NCI-H1092 (cell line): ENCODE data around the gene ZNF264.
A peak's percentile ranks its signal among the peaks of the same experiment; 100 is the strongest.
"Not testable (repeated sequence)": the region's sequence is repeated elsewhere in the genome, so short reads cannot be mapped to it uniquely, and the experiment has no call there.

ENCODE experiments used
- DNase-seq: peaks from one replicate; lab custom pipeline; 2025; lab: John Stamatoyannopoulos, UW

Gene ZNF264

GRCh38 chr19:57191141-57192076, at the start of gene ZNF264:
Gene ZNF264 (plus strand): TSS chr19:57191500. CDS start chr19:57191914, 414 bp downstream.
- DNase-seq = peak; percentile 71

- DNase-seq = no peak
Measured at GRCh38 chr19:57141699-57142098, 49.6 kb upstream of the ZNF264 start.

GRCh38 chr19:57152921-57153320, 38.4 kb upstream of the ZNF264 start:
- no peak for DNase-seq

GRCh38 chr19:57161985-57162539, 29.2 kb upstream of the ZNF264 start:
- no peak for DNase-seq

- no peak for DNase-seq
Measured at GRCh38 chr19:57165846-57166245, 25.5 kb upstream of the ZNF264 start.

- no peak for DNase-seq
Measured at GRCh38 chr19:57167385-57167784, 23.9 kb upstream of the ZNF264 start, which contains the start of gene DUXA. Gene DUXA (minus strand): TSS chr19:57167485. CDS start chr19:57167443, 42 bp downstream.

- DNase-seq = no peak
Measured at GRCh38 chr19:57171551-57172081, 19.7 kb upstream of the ZNF264 start.

- no peak for DNase-seq
Measured at GRCh38 chr19:57190301-57190700, 999 bp upstream of the ZNF264 start.

GRCh38 chr19:57192077-57192420, 749 bp downstream of the ZNF264 start:
- no peak for DNase-seq

GRCh38 chr19:57192993-57193392, 1.7 kb downstream of the ZNF264 start:
- DNase-seq = no peak

GRCh38 chr19:57197874-57198273, 6.6 kb downstream of the ZNF264 start:
- not testable (repeated sequence) for DNase-seq

- DNase-seq = no peak
Measured at GRCh38 chr19:57202160-57202559, 10.9 kb downstream of the ZNF264 start.

- DNase-seq = no peak
Measured at GRCh38 chr19:57210381-57210780, 19.1 kb downstream of the ZNF264 start.

GRCh38 chr19:57212109-57212508, 20.8 kb downstream of the ZNF264 start:
- no peak for DNase-seq

GRCh38 chr19:57227502-57227901, 36.2 kb downstream of the ZNF264 start:
- no peak for DNase-seq

GRCh38 chr19:57231686-57232085, 40.4 kb downstream of the ZNF264 start:
- DNase-seq = no peak

- no peak for DNase-seq
Measured at GRCh38 chr19:57233207-57233606, 41.9 kb downstream of the ZNF264 start.

GRCh38 chr19:57239982-57240310, 48.6 kb downstream of the ZNF264 start:
- DNase-seq = no peak

GRCh38 chr19:57240311-57241090, 49.2 kb downstream of the ZNF264 start, which contains the start of gene ZNF805:
Gene ZNF805 (plus strand): TSS chr19:57240632. CDS start chr19:57240892, 260 bp downstream.
- peak; percentile 84 for DNase-seq

GRCh38 chr19:57241176-57241575, 49.9 kb downstream of the ZNF264 start:
- no peak for DNase-seq

- DNase-seq = no peak
Measured at GRCh38 chr19:57242821-57243220, 51.5 kb downstream of the ZNF264 start.

GRCh38 chr19:57244513-57244912, 53.2 kb downstream of the ZNF264 start:
- no peak for DNase-seq
